K562 (cell line): Measurements from ENCODE around the gene FOSL2. TPM values are rescaled to one million over a fixed set of nuclear protein-coding genes. Genes with fewer than 3 reads are reported as not detected.

ENCODE experiments used
- ATAC-seq: fragments of 200-7000 bp; cut with Tn5 transposase; 3 replicates; pipeline ENCODE4 v1.9.1; 2020; ENCODE audit warnings: moderate library complexity
- BruUV-seq: library from RNA; stranded (reverse); fragments of 400-500 nt; replicated peaks from 2 replicates; lab custom pipeline; 2021; lab: Mats Ljungman, UMichigan
- CTCF ChIA-PET: fragments of 300-600 bp; formaldehyde crosslinking; extraction: SDS; loops from one replicate; lab custom pipeline; 2021; ENCODE audit warnings: low intra/inter-chr PET ratio; lab: Yijun Ruan, JAX
- POLR2A ChIA-PET: fragments of 300-600, 350-650 bp; sonication (Branson Sonifier 250); formaldehyde crosslinking; extraction: SDS; loops from one replicate; lab custom pipeline; 2021; ENCODE audit warnings: antibody characterized with exemption, inconsistent platforms; lab: Yijun Ruan, JAX
- DNase-seq, 4 experiments: peaks; one replicate each; pipeline versions ENCODE4 v3.0.0 to v3.0.0-alpha.2; 2011 to 2018; ENCODE audit warnings: low spot score in 3 of 4, mixed read lengths in 3 of 4; ENCODE audit errors: extremely low read depth in 1 of 4
- FAIRE-seq: peaks from 2 replicates; lab custom pipeline; 2011; peaks lifted over from hg19 to GRCh38; lab: Jason Lieb, UNC
- H2AFZ ChIP-seq: 2 replicates; pipeline ENCODE4 v1.6.0; 2011; ENCODE audit warnings: low read depth, low read length, control low read depth, inconsistent platforms
- H3K27ac ChIP-seq: fragments of 200-600 bp; 3 replicates; pipeline ENCODE4 v1.8.0; 2011; ENCODE audit warnings: low read depth, mild to moderate bottlenecking, control low read depth, inconsistent platforms, low read length, moderate library complexity, mixed read lengths; ENCODE audit errors: extremely low read depth
- H3K27me3 ChIP-seq, 2 experiments: fragments of 300-600 bp in 1 of 2; 2 replicates in 1 of 2; 3 replicates in 1 of 2; pipeline versions ENCODE4 v1.6.0 to v1.8.0; 2011; ENCODE audit warnings: inconsistent platforms in 2 of 2, low read length in 2 of 2, mild to moderate bottlenecking in 1 of 2, mixed read lengths in 1 of 2, moderate library complexity in 1 of 2; ENCODE audit not compliant: control insufficient read depth in 2 of 2, insufficient read depth in 2 of 2
- H3K36me3 ChIP-seq: fragments of 300-600 bp; 3 replicates; pipeline ENCODE4 v1.8.0; 2011; ENCODE audit warnings: mild to moderate bottlenecking, low read length, inconsistent platforms; ENCODE audit not compliant: control insufficient read depth, insufficient read depth
- H3K4me1 ChIP-seq, 2 experiments: fragments of 200-600 bp in 1 of 2; replicated peaks in 1 of 2; 2 replicates in 1 of 2; 3 replicates in 1 of 2; pipeline versions ENCODE4 v1.5.1 to v1.8.0; 2011; ENCODE audit warnings: inconsistent platforms in 2 of 2, low read length in 2 of 2, mild to moderate bottlenecking in 1 of 2, mixed read lengths in 1 of 2, moderate library complexity in 1 of 2; ENCODE audit not compliant: control insufficient read depth in 2 of 2, insufficient read depth in 2 of 2
- H3K4me2 ChIP-seq: 2 replicates; pipeline ENCODE4 v1.6.1; 2011; ENCODE audit warnings: low read length, control low read depth, inconsistent platforms, mixed read lengths; ENCODE audit not compliant: insufficient read depth
- H3K4me3 ChIP-seq: fragments of 200-600 bp; sonication (generic), shearing (Covaris generic); 2 replicates; pipeline ENCODE4 v1.5.1; 2016; ENCODE audit warnings: control low read depth, inconsistent platforms
- H3K79me2 ChIP-seq: fragments of 200-600 bp; 3 replicates; pipeline ENCODE4 v1.8.0; 2011; ENCODE audit warnings: low read length, inconsistent platforms; ENCODE audit not compliant: control insufficient read depth, insufficient read depth
- H3K9ac ChIP-seq, 2 experiments: 2 replicates each; pipeline versions ENCODE4 v1.6.0 to v1.6.1; 2011; ENCODE audit warnings: low read depth in 2 of 2, low read length in 2 of 2, control low read depth in 1 of 2, inconsistent platforms in 1 of 2, mild to moderate bottlenecking in 1 of 2, mixed read lengths in 1 of 2; ENCODE audit not compliant: insufficient read depth in 1 of 2
- H3K9me1 ChIP-seq: one replicate; pipeline ENCODE4 v1.6.0; 2011; ENCODE audit warnings: inconsistent platforms, mild to moderate bottlenecking, low read length, moderate library complexity; ENCODE audit not compliant: control insufficient read depth, insufficient read depth
- H3K9me3 ChIP-seq: replicated peaks from 2 replicates; pipeline ENCODE4 v1.5.1; 2011; ENCODE audit warnings: low read depth, low read length, inconsistent platforms; ENCODE audit not compliant: control insufficient read depth, insufficient read depth
- H4K20me1 ChIP-seq: replicated peaks from 2 replicates; pipeline ENCODE4 v1.6.1; 2011; ENCODE audit warnings: low read length, inconsistent platforms, mixed read lengths; ENCODE audit not compliant: control insufficient read depth, insufficient read depth
- BRF1 ChIP-seq: IDR thresholded peaks from 3 replicates; pipeline ENCODE4 v1.6.1; 2011; ENCODE audit warnings: borderline replicate concordance, mild to moderate bottlenecking; ENCODE audit not compliant: insufficient read length; ENCODE audit errors: extremely low read depth
- FOXJ3 ChIP-seq: sonication (generic); formaldehyde crosslinking; IDR thresholded peaks from 2 replicates; pipeline ENCODE4 v1.4.0; 2020; ENCODE audit warnings: mild to moderate bottlenecking, missing genetic modification reagents
- NUFIP1 ChIP-seq: fragments of 450-650 bp; IDR thresholded peaks from 2 replicates; pipeline ENCODE4 v1.6.1; 2018; ENCODE audit not compliant: partially characterized antibody
- PCBP2 ChIP-seq: fragments of 200-400 bp; formaldehyde crosslinking; IDR thresholded peaks from 2 replicates; pipeline ENCODE4 v1.6.1; 2018; ENCODE audit warnings: low read length, low read depth, mild to moderate bottlenecking, moderate library complexity; ENCODE audit not compliant: poor library complexity, severe bottlenecking
- RBM17 ChIP-seq: fragments of 200-400 bp; formaldehyde crosslinking; IDR thresholded peaks from 2 replicates; pipeline ENCODE4 v1.6.1; 2017; ENCODE audit warnings: low read depth, mild to moderate bottlenecking, low read length, borderline replicate concordance
- SAFB2 ChIP-seq: fragments of 200-400 bp; formaldehyde crosslinking; IDR thresholded peaks from 2 replicates; pipeline ENCODE4 v1.6.1; 2018; ENCODE audit warnings: borderline replicate concordance, low read length, low read depth, moderate library complexity; ENCODE audit not compliant: severe bottlenecking
- ZBTB49 ChIP-seq: sonication (generic); formaldehyde crosslinking; IDR thresholded peaks from 2 replicates; pipeline ENCODE4 v1.8.0; 2022; ENCODE audit warnings: missing genetic modification reagents, mild to moderate bottlenecking, borderline replicate concordance
- ZNF217 ChIP-seq: sonication (generic); formaldehyde crosslinking; IDR thresholded peaks from 2 replicates; pipeline ENCODE4 v1.8.0; 2022; ENCODE audit warnings: mild to moderate bottlenecking, missing genetic modification reagents
- ZNF395 ChIP-seq: fragments of 200-800 bp; sonication (Bioruptor generic); IDR thresholded peaks from 2 replicates; pipeline ENCODE4 v1.6.1; 2017; ENCODE audit warnings: missing genetic modification characterization, missing compliant biosample characterization
- WGBS: fragments of 100-300 bp; shearing (Covaris generic); methylation state at CpG from one replicate; pipeline ENCODE4 v1.1.6; 2016; ENCODE audit warnings: low coverage, mixed read lengths; ENCODE audit not compliant: insufficient coverage; ENCODE audit errors: missing lambda C conversion rate; 5-methylcytosine and 5-hydroxymethylcytosine counted together
- in situ Hi-C: fragments of 300-500 bp; cut with MboI; formaldehyde crosslinking; loops from 4 replicates; pipeline ENCODE4 v1.15.0; 2018; ENCODE audit warnings: inconsistent platforms, mixed read lengths
- intact Hi-C: fragments of 100-400 bp; cut with micrococcal nuclease; formaldehyde crosslinking; loops from 2 replicates; pipeline ENCODE4 v1.14.2; 2022
- polyA plus RNA-seq, 8 experiments: library from polyadenylated mRNA; depleted of rRNA in 4 of 8; stranded (reverse) in 5 of 8; unstranded in 3 of 8; fragments of >200 nt; fragmentation: Nextera tagmentation in 2 of 8; fragmentation: Illumina TruSeq in 1 of 8; extraction: Ambion mirVana in 2 of 8; extraction: Trizol in 1 of 8; gene quantifications; 2 replicates each; pipeline versions ENCODE4 v1.2.1 to v1.2.3, GENCODE V29; 2011 to 2014; ENCODE audit warnings: inconsistent platforms in 1 of 8, missing spikeins in 1 of 8
- total RNA-seq, 7 experiments: library from RNA; depleted of rRNA in 6 of 7; stranded (reverse); fragments of >200 nt in 6 of 7; fragmentation: Illumina TruSeq in 2 of 7; extraction: Trizol in 2 of 7; gene quantifications; 2 replicates each; pipeline versions ENCODE4 v1.2.1 to v1.2.3, GENCODE V29; 2011 to 2021; ENCODE audit warnings: low replicate concordance in 1 of 7

FOSL2 gene
- total and polyA plus RNA-seq, 9 of the 15 experiments (the other 6 are each of a cell fraction or from before 2014, with no cell fraction given) = 0.04 to 2.9 (median 0.80) TPM

- FAIRE-seq (no peak), ATAC-seq (no peak), DNase-seq (no peak)
- 37% methylated on average over 14 of the region's 16 CpGs for WGBS
- Histone ChIP-seq H4K20me1 (no peaks in the 10 kb centered on the region), H3K9me1 (no peaks in the 10 kb centered on the region), H3K36me3 (no peaks in the 10 kb centered on the region), H3K9ac (0 out of 4 replicates have a peak overlapping the region, but pooled peaks of 1 of the 2 experiments have one; percentile 10), H3K27me3 (no peaks in the 10 kb centered on the region; a peak in 1 of 5 replicates), H3K79me2 (no peaks in the 10 kb centered on the region), H3K9me3 (no peaks in the 10 kb centered on the region), H3K4me3 (no peak overlapping the region), H3K4me2 (no peak overlapping the region), H2AFZ (no peak overlapping the region), H3K4me1 (peaks cover 11 to 18% of the 10 kb centered on the region in 2 experiments), H3K27ac (no peak overlapping the region)
- in situ Hi-C loops (no loop called here), intact Hi-C loops (no loop called here)
- CTCF ChIA-PET = no interaction called here
- no peak for TF ChIP-seq SAFB2
- TF ChIP-seq PCBP2 = no peak
- no peak for TF ChIP-seq ZBTB49 (CRISPR knock-in tag)
- no peak for TF ChIP-seq RBM17
- TF ChIP-seq NUFIP1 = no peak
- no peak for TF ChIP-seq FOXJ3
- TF ChIP-seq ZNF395 (CRISPR knock-in tag) = no peak
- no peak for TF ChIP-seq ZNF217
- TF ChIP-seq BRF1 = no peak
- POLR2A ChIA-PET = interaction anchor here (0.6 to 0.7 kb wide), 2 partner anchors 507 to 597 kb away, joined by 3 to 4 read pairs; no protein-coding TSS in a partner anchor
- no TSS peak for BruUV-seq
Observed at GRCh38 chr2:28378679-28379584, 13.7 kb upstream of the FOSL2 start.
